ENCODE results near the gene ARPC1A.
"Not testable (repeated sequence)": the region's sequence is repeated elsewhere in the genome, so short reads cannot be mapped to it uniquely, and the experiment has no call there.

ARPC1A gene

DNA sequence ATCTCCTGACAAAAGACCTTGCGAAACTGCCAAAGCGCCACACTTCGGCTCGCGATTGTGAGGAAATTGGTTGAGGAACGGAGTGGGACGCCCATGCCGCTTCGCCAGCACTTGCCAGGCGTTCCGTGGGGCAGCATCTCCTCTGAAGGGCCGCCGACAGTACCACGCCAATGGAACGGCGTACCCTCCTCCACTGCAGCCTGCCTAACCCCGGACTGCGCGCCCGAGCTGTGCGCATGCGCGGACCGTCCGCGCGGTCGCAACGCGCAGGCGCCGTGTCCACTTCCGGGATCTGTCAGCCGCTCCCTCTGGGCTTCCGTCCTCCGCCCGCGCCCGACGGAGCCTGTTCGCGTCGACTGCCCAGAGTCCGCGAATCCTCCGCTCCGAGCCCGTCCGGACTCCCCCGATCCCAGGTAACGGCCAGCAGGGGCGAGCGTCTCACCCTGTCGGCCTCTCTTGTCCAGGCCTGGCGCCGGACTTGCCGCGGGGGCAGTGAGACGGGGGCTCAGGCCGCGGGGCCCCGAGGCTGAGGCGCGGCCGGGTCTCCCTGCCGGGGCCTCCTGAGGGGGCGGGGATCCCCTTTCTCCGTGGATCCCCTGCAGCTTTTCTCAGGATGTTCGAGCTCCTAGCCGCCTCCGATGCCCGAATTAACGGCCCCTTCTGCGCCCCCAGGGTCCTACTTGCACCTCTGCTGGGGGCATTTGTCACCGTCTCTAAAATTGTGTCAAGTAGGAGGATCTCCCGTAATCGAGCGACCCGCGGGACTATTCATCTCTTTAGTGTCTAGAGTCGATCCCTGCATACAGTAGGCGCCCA lies at the start of gene ARPC1A:
Gene ARPC1A (plus strand): TSS at position 307 of the 816 bp plus-strand sequence. CDS start 7,456 bp downstream, outside the sequence.
- DNase-seq, result peak; percentile 94 to 96

DNA sequence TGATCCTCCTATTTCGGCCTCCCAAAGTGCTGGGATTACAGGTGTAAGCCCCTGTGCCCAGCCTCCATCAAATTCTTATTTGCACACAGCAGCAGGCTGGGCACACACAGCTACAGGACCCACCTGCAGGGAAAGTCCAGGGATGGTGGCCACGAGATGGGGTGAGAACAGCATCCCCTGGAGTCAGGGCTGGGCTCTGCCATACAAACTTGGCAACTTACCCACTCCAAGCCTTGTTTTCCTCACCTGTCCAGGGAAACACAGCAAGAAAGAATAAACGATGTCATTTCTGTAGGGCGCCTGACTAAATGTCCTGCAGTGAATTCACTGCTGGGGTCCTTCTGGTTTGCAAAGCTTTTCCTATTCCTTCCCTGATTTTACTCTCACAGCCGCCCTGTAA lies 47.5 kb upstream of the ARPC1A start:
- no peak for DNase-seq

DNA sequence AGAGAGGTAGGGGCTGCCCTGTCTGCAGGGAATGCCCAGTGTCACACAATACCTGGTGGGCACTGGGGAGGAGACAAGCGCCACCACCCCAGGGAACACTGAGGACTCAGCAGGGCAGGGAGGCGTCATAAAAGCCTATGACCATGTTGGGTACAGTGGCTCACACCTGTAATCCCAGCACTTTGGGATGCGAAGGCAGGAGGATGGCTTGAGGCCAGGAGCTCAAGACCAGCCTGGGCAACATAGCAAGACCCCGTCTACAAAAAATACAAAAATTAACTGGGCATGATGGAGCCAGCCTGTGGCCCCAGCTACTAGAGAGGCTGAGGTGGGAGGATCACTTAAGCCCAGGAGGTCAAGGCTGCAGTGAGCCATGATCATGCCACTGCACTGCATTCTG lies 41.5 kb upstream of the ARPC1A start:
- not testable (repeated sequence) for DNase-seq

DNA sequence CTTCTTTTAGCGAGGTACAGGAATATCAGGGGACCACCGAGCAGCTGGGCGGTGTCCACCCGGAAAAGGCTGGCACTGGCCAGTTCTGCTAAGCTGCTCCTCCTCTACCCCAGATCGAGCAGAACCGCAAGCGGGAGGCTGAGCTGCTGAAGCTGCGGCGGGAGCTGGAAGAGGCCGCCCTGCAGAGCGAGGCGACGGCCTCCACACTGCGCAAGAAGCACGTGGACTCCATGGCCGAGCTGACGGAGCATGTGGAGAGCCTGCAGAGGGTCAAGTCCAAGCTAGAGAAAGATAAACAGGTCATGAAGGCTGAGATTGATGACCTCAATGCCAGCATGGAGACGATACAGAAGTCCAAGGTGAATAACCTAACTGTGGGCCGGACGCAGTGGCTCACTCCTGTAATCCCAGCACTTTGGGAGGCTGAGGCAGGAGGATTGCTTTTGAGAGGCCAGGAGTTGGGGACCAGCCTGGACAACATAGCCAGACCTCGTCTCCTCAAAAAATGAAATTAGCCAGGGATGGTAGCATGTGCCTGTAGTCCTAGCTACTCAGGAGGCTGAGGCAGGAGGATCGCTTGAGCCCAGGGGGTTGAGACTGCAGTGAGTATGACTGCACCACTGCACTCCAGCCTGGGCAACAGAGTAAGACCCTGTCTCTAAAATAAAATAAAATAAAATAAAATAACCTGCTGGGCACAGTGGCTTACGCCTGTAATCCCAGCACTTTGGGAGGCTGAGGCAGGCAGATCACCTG lies 37.7 kb upstream of the ARPC1A start:
- DNase-seq, result no peak

DNA sequence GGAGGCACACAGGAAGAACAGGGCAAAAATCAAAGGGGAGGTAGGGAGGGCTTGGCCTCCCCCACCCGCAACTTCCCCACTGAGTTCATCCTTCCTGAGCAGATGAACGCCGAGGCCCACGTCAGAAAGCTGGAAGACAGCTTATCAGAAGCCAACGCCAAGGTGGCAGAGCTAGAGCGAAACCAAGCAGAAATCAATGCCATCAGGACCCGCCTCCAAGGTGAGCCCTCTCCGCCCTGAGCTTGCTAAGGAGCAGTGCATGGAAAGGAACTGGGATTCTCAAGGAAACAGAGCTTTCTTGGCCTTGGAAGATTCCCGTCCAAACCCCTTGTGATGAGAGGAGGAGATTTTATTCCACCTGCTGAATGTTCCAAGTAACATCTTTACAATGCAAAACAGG lies 36.5 kb upstream of the ARPC1A start:
- DNase-seq, result no peak

DNA sequence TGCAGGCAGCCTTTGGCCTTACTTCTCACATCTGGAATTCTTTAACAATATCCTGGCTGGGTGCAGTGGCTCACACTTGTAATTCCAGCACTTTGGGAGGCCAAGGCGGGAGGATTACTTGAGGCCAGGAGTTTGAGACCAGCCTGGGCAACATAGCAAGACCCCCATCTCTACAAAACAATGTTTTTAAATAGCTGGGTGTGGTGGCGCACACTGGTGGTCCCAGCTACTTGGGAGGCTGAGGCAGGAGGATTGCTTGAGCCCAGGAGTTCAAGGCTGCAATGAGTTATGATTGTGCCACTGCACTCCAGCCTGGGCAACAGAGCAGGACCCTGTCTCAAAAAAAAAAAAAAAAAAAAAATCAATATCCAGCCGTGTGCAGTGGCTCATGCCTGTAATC lies 35.5 kb upstream of the ARPC1A start:
- DNase-seq, result not testable (repeated sequence)

DNA sequence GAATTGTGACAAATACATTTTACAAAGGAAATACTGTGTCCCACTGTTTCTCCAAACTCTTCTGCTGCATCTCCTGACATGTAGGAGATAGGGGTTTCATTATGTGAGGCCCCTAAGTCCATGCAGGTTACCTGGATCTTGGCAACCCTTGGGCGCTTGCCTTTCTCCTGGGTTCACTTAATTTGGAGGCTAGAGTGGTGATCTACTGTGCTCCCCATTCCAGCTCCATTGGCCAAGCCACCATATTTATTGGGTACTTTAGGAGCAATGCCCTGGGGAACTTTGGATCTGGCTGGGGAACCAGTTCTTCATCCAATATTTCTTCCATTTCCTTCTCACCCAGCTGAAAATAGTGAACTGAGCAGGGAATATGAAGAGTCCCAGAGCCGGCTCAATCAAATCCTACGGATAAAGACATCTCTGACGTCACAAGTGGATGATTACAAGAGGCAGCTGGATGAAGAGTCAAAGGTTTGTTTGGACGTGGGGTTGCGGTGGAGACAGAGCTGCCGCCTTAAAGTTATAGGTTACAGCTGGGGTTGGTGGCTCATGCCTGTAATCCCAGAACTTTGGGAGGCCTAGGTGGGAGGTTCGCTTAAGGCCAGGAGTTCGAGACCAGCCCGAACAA lies 34.6 kb upstream of the ARPC1A start:
- DNase-seq, result no peak

DNA sequence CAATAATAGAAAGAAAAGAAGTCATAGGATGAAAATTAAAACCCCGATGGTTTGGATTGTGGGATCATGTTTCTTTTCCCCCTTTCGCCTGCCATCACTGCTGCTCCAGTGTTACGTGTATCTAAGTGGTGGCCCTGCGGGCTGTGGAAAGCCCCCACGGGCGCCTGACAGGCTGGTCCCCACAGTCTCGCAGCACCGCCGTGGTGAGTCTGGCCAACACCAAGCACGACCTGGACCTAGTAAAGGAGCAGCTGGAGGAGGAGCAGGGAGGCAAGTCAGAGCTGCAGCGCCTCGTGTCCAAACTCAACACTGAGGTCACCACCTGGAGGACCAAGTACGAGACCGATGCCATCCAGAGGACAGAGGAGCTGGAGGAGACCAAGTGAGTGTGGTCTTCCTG lies 33.6 kb upstream of the ARPC1A start:
- no peak for DNase-seq

DNA sequence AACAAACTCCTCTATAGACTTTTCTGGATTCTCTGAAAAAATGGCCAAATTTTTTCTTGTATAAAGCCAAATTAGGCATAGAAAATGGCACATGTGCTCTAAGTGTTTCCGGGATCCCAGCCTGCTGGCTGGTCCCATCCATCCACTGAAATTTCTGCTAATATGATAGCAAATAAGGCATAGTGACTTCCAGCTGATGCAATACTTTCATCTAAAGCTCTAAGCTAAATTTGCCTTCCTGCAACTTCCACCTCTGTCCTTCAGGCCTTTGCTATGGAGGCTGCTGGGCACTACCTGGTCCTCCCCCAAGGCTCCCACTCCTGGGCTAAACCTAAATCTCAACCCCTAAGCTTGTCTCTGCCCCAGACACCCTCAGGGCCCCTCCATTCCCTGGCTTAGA lies 32.5 kb upstream of the ARPC1A start:
- no peak for DNase-seq

DNA sequence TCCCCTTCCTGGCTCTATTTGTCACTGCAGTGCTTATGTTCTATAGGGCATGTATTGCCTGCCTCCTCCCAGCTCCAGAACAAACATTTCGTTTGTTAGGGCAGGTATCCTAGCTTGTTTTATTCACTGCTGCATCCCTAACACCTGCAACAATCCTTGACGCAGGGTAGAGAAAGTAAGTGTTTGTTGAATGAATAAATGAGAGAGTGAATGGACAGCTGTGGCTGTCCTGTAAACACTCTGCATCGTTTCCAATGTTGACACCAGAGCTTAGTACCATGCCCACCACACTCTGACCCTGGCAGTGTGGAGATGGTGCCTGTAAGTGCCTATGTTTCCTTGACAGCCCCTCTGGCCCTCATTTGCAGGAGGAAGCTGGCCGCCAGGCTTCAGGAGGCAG lies 32.0 kb upstream of the ARPC1A start:
- no peak for DNase-seq

DNA sequence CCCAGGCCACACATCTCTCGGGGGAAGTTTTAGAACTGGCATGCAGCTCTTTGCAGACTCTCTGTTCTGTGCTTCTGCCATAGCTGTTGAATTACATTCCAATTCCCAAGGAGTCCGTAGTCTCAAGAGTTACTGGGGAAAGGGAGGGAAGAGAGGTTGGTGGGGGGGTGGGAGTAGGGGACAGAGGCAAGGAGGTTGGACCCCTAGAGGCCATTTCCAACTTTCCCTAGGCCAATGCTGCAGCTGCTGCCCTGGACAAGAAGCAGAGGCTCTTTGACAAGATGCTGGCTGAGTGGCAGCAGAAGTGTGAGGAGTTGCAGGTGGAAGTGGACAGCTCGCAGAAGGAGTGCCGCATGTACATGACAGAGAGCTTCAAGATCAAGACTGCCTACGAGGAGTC lies 29.2 kb upstream of the ARPC1A start:
- no peak for DNase-seq

DNA sequence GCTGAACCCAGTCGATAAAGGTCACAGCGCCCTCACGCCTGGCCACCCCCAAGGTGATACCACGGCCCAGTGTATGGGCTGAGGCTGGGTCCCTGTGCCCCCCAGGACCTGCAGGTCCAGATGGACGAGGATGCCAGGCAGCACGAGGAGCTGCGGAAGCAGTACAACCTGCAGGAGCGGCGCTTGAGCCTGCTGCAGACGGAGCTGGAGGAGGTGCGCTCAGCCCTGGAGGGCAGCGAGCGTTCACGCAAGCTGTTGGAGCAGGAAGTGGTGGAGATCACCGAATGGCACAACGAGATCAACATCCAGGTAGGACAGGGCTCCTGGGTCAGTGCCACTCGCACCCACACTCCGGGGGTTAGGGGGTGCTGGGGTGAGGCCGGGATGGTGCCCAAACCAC lies 24.2 kb upstream of the ARPC1A start:
- no peak for DNase-seq

DNA sequence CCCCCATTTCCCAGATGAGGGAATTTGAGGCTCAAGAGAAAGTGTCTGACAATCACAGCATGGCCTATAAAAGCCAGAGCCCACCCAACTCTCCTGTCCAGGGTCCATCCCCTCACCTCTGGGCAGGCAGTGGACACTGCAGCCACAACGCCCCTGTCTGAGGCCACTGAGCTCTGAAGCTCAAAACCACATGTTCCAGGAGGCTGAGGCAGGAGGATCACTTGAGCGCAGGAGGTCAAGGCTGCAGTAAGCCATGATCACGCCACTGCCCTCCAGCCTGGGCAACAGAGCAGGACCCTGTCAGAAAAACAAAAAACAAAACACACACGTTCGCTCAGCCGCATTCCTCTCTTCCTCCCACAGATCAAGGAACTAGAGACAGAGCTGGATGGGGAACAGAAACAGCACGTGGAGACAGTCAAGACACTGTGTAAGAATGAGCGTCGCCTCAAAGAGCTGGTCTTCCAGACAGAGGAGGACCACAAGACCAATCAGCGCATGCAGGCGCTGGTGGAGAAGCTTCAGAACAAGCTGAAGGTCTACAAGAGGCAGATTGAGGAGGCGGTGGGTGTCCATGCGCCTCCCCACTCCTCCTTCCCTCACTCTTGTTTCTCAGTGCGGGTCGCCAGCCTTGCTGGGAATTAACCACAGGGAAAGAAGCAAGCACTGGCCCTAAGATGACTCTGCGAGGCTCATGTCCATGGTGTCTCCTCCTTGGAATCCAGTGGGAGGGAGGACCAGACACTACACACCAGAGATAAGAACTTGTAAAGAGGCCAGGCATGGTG lies 20.0 kb upstream of the ARPC1A start:
- no peak for DNase-seq

DNA sequence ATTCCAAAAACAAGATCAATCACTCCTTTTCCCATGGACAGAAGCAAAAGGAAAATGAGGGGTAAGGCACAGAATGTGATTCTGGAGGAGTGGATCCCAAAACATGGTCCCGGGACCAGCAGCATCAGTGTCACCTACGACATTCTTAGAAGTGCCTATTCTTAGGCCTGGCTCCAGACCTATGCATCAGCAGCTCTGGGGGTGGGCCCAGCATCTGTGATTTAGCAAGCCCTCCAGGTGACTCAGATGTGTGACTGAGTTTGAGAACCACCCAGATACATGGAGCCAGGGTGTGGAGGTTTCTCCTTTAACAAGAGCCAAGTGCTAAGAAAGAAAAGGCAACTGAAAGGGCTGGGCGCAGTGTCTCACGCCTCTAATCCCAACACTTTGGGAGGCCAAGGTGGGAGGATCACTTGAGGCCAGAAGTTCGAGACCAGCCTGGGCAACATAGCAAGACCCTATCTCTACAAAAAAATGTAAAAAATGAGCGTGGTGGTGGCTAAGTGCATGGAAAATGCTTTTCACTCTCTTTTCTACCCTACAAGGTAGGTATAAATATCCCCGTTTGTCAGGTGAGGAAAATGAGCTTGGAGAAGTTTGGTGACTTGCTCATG lies 17.1 kb upstream of the ARPC1A start:
- no peak for DNase-seq

DNA sequence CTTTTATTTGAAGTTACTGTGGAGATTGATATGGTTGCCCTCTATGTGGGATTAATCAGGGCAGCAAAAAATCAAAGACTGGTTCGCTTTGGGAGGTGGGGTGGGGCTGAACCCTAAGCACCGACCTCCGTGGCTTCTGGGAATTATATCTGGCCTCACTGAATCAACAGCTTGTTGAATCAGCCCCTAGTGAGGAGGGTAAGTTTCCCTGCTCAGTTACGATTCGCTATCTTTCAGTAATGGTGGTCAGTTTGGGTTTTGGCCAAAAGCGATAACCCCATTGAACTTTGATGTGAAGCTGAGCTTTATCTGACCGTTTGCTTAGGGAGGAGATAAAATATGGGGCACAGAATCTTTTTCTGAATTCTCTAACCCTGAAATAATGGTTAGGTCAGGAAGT lies 16.6 kb upstream of the ARPC1A start:
- DNase-seq, result no peak

DNA sequence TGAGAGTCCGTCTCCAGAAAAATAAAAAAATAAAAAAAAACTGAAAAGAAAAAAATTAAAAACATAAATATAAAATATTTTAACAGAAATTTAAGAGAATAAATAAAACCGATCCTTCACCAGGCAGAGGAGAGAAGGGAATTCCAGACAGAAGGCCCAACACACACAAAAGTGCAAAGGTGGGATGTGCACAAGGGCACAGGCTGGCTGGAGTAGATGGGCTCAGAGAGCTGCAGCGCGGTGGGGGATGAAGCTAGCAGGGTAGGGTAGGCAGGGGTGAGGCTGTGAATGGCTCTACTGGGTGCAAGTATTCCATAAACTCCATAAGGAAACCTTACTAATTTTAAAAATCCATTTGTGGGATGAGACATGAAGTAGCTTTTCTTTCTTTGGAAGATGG lies 15.7 kb upstream of the ARPC1A start:
- DNase-seq, result no peak

DNA sequence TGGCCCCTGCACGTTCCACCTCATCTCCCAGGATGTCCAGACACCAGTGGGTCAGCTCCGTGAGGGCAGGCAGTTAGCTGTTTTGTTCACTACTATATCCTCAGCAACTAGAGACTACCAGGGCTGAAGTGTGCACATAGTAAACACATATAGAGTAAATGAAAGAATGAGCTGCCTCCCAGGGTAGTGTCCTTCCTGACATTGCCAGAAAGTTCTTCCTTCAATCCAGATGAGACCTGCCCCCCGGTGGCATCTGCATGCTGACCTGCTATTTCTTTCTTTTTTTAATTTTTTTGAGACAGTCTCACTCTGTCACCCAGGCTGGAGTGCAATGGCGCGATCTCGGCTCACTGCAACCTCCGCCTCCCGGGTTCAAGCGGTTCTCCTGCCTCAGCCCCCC lies 14.0 kb upstream of the ARPC1A start:
- DNase-seq, result no peak

DNA sequence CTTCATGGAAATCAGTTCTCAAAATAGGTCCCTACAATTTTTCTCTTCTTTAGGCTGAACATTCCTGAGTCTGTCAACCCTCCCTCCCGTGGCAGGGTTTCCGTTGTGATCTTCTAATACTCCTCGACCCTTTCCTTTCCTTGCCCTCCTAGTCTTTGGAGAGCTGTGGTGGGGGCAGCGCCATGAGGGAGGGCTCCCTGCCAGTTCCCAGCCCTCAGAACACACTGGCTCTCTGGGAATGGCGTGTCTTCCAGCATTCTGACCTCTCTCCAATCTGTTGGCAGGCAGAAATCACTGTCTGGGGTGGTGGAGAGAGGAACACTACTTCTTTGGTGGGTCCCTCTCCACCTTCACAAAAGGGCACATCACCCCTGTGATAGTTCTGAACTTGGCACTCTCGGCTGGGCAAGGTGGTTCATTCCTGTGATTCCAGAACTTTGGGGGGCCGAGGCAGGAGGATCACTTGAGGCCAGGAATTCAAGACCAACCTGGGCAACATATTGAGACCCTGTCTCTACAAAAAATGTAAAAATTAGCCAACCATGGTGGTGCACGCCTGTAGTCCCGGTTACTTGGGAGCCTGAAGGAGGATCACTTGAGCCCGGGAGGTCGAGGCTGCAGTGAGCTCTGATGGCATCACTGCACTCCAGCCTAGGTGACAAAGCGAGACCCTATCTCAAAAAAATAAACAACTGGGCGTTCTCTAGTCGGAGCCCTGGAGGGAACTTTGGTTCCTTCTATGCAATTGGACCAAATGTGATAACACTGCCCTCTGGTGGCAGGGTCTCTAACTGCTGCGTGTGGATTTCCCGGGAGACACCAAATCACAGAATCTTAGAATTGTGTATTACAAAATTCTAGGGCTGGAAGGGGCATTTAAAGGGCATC lies 13.1 kb upstream of the ARPC1A start:
- peak; percentile 83 to 84 for DNase-seq

DNA sequence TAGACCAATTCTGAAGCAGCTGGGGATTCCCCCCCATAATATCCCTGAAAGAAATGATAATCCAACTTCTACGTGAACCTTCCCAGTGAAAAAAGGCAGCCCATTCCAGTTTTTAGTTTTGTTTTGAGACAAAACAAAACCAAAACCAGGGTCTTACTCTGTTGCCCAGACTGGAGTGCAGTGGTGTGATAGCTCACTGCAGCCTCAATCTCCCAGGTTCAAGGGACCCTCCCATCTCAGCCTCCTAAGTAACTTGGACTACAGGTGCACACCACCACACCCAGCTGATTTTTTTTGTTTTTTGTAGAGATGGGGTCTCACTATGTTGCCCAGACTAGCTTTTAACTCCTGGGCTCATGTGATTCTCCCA lies 12.5 kb upstream of the ARPC1A start:
- DNase-seq, result no peak

DNA sequence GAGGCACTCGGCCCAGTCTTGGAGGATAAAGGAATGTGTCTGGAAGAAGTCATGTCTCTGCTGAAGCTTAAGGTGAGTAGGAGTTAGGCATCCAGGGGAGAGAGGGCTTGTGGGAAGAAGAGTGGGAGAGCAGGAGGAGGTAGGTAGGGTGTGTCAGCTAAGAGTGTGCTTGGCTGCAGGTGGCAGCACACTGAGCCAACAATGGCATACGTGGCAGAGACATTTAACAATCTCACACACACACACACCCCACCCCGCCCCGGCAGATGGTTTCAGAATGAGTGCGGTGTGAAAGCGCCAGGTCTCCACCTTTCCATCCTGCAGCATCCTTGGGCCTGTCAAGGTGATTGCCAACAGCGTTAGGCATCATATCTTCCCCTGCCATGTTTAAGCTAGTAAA lies 11.2 kb upstream of the ARPC1A start:
- peak; percentile 71 for DNase-seq

DNA sequence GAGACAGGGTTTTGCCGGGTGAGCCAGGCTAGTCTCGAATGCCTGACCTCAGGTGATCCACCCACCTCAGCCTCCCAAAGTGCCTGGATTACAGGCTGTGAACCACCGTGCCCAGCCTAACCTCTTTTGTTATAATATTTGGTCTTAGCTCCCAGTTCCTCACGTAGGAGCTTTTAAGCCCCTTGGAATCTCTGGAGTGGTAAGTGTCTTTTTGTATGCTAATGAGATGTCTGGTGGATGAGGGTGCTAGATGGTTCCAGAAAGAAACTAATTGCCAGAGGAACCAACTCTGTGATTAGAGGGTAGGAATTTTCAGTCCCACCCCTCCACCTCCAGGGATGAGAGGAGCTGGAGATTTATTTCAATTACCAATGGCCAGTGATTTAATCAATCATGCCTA lies 5.3 kb upstream of the ARPC1A start:
- DNase-seq, result no peak

DNA sequence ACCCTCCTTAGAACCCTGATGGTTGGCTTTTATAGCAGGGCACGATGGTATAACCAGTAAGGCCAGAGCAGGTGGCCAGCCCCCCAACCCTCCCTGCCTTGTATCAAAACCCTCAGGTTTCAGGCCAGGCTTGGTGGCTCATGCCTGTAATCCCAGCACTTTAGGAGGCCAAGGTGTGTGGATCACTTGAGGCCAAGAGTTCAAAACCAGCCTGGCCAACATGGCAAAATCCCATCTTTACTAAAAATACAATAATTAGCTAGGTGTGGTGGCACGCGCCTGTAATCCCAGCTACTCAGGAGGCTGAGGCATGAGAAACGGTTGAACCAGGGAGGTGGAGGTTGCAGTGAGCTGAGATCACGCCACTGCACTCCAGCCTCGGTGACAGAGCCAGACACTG lies 3.0 kb upstream of the ARPC1A start:
- DNase-seq, result not testable (repeated sequence)

Data from activated T-cell treated with anti-CD3 and anti-CD28 coated beads, Interleukin-2, amount 50 U/mL, for 48 hours (primary cell).